ENCODE data around the gene MRPL27.

DNA sequence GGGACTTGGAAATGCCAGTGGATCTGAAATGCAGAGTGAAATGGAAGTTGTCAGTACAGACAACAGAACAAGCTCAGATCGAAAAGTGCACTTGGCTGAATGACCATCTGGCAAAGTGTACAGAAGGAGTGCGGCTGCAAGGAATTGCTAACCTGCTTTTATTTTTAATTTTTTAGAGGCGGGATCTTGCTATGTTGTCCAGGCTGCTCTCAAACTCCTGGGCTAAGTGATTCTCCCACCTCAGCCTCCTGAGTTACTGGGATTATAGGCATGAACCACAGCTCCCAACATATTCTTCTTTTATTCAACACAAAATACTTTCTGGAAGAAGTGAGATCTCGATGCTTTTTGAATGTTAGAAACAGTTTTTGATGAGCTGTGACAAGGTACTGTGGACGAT lies 20.7 kb upstream of the MRPL27 start:
- TF ChIP-seq, protein P1, sequence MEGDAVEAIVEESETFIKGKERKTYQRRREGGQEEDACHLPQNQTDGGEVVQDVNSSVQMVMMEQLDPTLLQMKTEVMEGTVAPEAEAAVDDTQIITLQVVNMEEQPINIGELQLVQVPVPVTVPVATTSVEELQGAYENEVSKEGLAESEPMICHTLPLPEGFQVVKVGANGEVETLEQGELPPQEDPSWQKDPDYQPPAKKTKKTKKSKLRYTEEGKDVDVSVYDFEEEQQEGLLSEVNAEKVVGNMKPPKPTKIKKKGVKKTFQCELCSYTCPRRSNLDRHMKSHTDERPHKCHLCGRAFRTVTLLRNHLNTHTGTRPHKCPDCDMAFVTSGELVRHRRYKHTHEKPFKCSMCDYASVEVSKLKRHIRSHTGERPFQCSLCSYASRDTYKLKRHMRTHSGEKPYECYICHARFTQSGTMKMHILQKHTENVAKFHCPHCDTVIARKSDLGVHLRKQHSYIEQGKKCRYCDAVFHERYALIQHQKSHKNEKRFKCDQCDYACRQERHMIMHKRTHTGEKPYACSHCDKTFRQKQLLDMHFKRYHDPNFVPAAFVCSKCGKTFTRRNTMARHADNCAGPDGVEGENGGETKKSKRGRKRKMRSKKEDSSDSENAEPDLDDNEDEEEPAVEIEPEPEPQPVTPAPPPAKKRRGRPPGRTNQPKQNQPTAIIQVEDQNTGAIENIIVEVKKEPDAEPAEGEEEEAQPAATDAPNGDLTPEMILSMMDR (conservative IDR thresholded peaks at IDR 0.05; ENCODE audit: low read length) = no peak
- no peak for TF ChIP-seq EZH2phosphoT487 (IDR thresholded peaks at IDR 0.05; ENCODE audit: borderline replicate concordance)
